GM19025 (cell line): ENCODE results near the gene MORN4.

Experiments
- ATAC-seq: cut with Tn5 transposase; IDR thresholded peaks from one replicate; pipeline ENCODE4 v1.9.1; 2021; ENCODE audit warnings: mild to moderate bottlenecking, low read depth, moderate library complexity; ENCODE audit not compliant: unreplicated experiment

The MORN4 gene

DNA sequence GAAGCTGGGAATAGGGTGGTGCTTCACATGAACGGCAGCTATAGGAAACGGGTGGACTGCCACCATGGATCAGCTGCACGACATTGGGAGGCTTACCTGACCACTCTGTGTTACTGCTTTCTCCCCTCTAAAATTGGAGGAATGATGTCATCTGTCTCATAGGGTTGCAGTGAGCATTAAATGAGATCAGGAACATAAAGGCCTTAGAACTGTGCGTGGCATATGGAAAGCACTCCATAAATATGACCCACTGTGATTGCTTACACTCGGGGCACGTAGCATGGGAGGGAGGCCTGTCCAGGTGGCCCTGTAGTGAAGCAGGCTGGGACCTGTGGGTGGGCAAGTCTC, 34.1 kb downstream of the MORN4 start:
- no peak for ATAC-seq

DNA sequence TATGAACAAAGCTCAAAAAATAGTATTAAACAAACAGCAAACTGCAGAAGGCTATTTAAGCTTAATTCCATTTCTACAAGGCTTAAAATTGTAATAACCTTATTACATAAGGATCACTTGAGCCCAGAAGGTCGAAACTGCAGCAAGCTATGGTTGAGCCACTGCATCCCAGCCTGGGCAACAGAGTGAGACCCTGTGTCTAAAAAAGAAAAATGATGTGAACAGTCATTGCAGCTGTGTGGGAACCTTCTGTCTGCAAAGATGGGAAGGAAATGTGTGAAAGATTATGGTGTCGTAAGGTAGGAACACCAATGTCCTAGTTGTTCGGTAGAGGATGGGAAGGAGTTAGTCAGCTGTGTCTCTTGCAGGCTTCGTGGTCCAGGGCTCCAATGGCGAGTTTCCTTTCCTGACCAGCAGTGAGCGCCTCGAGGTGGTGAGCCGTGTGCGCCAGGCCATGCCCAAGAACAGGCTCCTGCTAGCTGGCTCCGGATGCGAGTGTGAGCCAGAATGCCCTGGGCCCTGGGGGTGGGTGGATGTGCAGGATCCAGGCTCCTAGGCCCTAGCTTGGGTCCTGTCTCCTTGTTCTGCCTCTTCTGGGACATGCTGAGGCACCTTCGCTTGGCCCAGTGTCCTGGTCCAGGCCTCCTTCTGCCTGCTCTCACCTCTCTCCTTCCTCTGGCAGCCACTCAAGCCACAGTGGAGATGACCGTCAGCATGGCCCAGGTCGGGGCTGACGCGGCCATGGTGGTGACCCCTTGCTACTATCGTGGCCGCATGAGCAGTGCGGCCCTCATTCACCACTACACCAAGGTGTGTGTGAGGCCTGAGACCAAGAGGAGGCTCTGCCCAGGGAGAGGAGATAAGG, 34.7 kb downstream of the MORN4 start:
- ATAC-seq: no peak

DNA sequence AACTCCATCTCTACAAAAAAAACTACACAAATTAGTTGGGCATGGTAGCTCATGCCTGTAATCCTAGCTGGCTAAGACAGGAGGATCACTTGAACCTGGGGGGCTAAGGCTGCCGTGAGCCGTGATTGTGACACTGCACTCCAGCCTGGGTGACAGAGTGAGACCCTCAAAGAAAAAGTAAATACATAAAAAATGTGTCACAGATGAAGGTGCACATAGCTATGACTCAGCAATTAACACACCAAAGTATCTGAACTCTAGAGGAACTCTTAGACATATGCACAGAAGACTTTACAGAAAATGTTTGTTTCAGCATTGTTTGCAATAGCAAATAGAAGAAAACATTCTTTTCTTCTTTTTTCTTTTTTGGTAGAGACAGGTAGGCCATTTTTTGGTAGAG, 35.5 kb downstream of the MORN4 start:
- no peak for ATAC-seq

DNA sequence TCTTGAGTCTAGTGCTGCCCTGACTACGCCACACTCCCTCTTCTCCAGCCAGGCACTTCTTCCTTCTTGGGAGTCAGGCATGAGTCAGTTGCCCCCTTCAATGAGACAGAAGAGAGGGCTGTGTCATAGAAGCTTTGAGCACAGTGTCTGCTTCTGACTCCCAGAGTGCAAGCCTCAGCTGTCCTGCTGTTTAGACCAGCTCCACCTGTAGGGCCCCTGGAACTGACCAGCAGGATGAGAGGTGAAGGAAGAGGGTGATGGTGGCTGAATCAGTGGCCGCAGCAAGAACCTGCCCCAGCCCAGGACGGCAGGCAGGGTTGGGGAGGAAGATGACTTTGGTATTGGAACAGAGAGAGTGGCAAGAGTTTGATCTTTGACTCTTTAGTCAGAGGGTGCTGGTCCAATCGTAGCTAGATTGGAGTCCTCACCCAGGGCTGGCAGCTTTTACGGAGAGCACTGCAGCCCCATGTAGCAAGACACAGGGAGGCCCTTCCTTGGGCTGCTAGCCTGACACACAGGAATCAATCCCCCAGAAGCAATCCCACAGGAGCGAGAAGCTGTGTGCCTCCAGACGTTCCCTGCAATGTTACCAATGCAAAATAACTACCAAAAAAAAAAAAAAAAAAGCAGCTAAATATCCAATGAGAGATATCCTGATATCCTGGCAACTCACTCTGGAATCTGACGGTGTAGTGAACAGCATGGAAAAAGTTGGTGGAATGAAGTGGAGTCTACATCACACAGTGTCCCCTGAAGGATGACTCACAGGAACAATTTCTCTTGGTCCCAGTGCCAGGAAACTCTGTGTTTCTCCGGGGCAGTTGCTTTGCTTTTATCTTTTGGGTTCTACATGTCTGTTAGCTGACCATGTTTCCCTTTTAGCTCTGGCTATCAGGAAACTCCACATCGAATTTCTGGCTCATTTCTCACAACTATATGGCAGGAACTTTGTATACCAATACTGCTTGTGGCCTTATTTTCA, 36.9 kb downstream of the MORN4 start:
- no peak for ATAC-seq

DNA sequence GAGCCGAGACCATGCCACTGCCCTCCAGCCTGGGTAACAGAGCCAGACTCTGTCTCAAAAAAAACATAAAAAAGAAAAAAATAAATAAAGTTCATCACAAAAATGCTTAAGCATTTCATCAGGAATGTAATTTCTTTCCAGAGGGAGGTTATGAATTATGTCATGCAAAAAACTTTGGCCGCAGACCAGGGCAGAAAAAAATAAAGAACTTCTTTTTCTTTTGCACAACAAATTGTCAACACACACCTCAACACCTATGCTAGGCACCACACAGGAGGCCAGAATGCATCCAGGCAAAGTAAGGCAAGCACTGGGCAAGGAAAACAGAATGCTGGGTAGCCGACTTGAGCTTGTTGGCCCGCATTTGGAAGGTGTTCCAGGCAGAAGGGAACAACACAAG, 39.9 kb downstream of the MORN4 start:
- ATAC-seq: no peak

DNA sequence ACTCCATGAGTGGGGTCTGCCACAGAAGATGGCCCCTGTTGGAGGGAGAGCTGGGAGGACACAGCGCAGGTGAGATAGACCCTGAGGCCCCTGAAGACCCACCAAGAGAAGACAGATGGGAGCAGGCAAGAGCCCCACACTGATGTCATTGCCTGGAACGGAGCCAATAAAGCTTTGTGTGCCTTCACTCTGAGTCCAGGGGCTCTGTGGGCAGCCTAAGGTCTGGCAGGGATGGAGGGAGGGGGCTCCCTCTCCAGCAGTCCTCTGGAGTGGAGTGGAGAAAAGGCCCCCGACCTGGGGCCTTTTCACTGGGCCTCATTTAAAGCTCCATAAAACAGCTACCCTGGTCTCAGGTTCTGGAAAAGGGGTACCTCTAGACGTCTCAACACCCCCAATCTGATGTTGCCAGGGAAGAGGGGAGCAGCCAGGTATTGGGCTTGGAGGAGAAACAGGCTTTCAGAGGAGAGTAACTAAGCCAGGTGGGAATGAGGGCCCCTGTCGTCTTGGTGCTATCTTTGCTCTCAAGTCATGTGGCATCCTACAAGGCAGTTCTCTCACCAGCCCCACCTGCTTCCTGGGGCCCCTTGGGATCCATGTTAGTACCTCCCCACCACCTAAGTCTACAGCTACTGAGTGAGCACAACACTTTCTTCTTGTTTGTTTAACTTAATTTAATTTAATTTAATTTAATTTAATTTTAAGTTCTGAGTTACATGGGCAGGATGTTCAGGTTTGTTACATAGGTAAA, 42.4 kb downstream of the MORN4 start:
- ATAC-seq: no peak

DNA sequence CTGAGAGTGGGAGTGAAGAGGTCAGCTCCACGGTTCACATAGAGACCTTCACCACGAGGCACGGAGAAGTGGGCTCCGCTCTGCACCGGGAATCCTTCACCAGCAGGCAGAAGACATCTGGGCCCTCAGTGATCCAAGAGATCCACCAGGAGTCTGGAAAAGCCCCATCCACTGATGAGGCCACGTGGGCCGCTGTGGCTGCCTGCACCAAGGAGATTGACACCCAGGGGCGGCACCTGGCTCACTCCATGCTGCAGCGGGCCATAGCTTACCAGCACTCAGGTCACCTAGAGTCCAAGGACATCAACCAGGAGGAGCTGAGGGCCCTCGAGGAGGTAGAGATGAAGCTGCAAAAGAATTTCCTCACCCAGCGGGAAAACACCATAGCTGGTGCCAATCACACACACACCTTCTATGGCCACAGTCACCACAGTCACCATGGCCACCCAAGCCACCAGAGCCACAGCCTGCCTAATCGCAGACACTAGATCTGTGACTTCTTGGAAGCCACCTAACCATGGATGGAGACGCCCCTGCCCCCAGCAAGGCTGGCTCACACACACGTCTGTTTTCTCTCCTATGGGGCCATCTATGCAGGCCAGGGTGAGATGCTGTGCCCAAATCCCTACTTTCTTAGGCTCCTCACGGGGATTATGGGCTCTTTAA, 43.1 kb downstream of the MORN4 start:
- no peak for ATAC-seq

DNA sequence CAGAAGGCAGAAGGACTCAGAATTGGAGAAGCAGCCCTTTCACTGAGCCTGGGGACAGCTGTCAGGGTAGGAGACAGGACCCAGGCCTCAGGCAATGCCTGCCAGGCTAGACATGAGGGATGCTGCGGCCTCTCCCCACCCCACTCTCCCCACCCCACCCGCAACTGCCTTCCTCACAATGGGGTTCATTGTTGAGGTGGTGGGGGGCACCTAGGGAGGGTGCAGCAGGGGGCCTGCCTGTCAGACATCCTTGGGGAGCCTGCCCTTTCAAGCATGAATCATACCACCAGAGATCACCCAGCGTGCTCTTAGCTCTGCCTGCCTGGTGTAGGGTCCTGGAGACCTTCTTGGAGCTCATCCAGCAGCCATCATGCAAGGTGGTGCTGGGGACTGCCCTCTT, 43.8 kb downstream of the MORN4 start, which contains the start of gene C10orf62:
TSS of gene C10orf62 (plus strand) at position 243 of the 400 bp plus-strand sequence. CDS start 177 bp downstream, outside the sequence.
- ATAC-seq: no peak

DNA sequence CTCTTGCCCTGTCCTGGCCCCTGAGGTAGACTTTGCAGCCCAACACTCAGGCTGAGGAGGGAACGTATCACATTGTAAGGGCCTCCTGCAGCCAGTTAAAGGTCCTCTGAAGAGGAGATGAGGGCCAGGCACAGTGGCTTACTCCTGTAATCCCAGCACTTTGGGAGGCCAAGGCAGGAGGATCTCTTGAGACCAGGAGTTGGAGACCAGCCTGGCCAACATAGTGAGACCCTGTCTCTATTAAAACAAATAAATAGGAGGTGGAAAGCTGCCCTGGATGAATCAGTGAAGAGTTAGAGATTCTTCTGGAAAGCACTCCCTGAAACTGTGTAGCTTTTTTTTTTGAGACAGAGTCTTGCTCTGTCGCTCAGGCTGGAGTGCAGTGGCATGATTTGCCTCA, 46.1 kb downstream of the MORN4 start:
- ATAC-seq: no peak

DNA sequence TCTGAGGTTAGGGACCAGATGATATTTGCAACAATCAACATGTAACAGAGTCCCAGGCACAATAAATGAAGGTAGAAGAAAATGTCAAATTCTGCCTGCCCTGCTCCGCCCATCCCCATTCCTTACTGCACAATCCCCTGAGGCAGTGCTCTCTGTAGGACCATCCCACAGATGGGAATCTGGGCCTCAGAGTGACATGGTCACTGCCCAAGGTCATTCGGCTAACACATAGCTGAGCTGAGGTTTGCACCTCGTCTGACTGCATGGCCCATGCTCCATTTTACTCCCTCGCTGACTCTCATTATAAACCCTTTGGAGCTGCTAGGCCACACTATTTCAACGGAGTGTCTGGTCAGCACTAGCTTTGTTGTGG, 47.9 kb downstream of the MORN4 start:
- ATAC-seq: no peak

DNA sequence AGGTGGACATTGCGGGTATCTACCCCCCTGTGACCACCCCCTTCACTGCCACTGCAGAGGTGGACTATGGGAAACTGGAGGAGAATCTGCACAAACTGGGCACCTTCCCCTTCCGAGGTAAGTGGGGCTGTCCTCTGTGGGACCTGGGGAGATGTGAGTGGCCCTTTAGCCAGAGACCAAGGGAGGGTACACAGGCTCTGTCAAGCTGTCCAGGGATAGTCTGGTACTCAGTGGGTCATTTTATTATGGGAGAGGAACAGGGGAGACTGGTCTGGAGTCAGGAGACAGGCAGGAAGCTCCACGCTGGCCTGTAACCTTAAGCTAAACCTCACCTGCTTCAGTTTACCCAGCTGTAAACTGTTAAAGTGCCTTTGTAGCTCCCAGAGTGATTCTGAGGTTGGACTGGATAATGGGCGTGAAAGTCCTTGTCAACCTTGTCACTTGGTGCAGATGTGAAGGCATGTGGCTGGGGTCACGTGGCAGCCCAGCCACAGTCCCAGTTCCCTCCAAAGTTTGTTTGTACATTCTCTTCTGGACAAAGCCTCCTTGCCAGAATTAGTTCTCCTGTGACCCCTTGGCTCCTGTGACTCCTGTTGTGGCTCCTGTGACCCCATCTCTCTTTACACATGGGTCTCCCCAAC, 48.4 kb downstream of the MORN4 start:
- no peak for ATAC-seq

DNA sequence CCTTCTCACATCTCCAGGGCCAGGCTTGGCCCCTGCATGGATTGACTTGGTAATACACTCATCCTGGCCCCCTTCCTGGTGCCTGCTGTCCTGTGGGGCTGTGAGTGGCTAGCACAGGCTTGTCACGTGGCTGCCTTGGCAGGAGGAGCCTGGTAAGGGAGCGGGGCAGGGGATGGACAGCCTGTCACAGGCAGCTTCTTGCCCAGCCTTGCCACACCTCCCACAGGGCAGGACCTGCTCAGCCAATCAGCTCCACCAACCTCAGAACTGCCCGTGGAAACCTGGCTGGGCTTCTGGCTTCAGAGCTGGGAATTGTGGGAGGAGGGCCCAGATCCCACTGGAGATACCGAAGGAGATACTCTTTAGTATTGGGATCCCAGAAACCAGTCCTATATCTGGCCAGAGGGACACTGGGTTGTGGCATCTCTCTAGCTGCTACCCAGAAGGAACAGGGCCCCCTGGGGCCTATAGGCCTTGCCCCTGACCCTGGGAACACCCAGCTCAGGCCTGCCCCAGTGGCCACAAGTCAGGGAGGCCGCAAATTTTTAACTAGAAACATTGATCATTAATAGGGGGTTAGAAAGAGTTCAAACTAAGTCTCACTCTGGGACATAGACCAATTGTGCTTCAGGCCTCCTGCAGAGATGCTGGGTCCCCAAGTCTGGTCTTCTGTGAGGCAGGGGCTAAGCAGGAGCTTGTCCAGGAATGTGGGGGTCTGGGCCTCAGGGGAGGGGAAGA, 49.1 kb downstream of the MORN4 start, which contains the start of gene HOGA1:
TSS of gene HOGA1 (plus strand) at position 330 of the 738 bp plus-strand sequence. CDS start at position 645, 315 bp downstream.
- ATAC-seq: peak; percentile 75

DNA sequence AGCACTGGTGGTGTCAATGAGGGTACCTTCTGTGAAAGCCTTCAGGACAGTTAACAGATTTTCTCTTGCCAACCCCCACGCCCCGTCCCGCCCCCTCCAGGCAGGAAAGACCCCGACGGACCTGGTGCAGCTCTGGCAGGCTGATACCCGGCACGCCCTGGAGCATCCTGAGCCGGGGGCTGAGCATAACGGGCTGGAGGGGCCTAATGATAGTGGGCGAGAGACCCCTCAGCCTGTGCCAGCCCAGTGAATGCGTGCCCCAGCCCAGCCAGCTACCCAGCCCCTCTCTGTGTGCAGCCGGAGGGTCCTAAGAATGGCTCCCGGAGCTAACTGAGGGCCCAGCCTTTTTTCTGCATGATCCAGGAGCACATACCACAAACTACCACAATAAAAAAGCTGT, 49.8 kb downstream of the MORN4 start:
- ATAC-seq: no peak

DNA sequence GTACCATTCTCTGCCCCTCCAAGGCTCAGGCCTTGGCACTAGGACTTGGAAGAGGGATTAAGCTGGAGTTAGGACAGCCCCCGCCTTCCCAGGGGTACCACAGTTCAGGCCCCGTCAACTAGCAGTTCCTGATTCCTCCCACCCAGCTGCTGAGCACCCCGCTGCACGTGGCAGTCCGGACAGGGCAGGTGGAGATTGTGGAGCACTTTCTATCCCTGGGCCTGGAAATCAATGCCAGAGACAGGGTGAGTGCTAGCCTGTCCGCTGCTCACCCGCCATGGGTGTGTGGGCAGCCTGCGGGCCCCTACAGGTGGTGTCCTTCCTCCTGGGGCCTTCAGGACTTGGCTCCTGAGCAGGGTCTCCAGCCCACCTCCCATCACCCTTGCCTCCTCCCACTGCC, 51.1 kb downstream of the MORN4 start:
- ATAC-seq: no peak

DNA sequence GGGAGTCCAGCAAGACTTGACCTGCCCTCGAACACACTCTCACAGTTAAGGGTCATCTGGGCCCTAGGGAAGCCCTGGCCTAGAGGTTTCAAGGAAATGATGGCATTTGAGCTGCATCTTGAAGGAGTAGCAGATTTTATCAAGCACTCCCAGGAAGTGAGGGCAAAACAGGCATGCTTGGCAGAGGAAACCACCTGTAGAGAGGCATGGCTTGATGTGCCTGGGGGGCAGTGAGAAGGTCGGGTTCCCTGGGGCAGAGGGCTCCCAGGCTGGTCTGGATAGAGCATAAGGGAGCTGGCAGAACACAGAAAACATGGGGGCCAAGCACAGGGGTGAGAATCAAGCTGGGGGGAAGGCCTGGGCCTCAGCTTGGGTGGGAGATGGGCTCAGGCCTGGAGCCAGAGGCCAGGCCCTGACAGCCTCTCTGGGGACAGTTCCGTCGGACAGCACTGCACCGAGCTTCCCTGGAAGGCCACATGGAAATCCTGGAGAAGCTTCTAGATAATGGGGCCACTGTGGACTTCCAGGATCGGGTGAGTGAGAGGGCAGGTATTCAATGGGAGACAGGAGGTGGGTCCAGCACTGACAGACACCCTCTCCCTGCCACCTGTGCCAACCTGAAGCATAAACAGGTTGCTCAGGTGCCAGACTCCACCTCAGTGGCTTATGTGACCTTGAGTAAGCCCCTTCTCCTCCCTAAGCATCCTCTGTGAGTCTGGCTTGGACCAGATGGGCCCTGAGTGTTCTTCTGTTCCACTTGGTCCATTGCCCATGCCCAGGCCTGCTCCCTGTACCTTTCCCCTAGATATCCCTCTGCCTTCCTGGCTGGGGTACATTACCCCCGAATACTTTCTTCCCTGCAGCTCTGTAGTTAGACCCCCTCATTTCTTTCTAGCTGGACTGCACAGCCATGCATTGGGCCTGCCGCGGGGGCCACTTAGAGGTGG, 52.6 kb downstream of the MORN4 start:
- no peak for ATAC-seq

DNA sequence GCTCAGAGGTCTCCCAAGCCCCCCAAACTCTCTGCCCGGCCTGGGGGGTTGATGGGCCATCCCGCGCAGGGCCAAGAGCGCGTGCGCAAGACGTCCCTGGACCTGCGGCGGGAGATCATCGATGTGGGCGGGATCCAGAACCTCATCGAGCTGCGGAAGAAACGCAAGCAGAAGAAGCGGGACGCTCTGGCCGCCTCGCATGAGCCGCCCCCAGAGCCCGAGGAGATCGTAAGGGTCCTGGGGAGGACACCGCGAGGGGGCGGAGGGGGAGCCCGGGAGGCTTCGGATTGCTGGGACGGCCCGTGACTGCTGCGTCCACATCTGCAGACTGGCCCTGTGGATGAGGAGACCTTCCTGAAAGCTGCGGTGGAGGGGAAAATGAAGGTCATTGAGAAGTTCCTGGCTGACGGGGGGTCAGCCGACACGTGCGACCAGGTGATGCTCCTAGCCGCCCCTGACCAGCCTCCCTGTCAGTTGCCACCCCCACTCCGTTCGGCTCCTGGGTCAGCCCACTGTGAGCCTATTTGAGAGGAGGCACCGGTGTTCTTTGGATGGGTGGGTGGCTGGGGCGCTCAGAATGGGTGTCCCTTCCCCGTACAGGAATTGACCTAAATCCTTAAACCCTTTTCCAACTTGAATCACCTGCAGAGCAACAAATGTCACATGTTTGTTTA, 55.0 kb downstream of the MORN4 start:
- no peak for ATAC-seq

DNA sequence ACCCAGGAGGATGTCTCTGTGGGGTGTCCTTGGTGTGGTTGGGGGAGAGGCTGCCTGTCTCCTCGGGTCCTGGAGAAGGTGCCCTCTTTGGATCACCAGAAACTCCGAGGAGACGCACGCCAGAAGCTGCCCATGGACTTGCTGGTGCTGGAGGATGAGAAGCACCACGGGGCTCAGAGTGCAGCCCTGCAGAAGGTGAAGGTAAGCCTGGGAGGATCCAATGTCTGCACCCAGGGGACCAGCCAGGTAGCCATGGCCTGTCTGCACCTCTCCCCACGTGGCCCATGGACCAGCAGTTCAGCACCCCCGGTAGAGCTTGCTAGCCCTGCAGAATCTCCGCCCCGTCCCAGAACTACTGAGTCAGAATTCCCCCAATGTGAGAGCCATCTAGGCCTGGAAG, 55.6 kb downstream of the MORN4 start:
- ATAC-seq: no peak
